Stimulated activated CD8-positive, alpha-beta memory T cell treated with anti-CD3 and anti-CD28 coated beads, Interleukin-4, amount 100 ng/mL, for 4 hours (primary cell): ENCODE results near the gene LRRC56.

Experiments
- DNase-seq, 2 donors: peaks; one replicate each; pipeline ENCODE4 v3.0.0-alpha.2; 2020; ENCODE audit warnings: low read depth in 2 of 2, low spot score in 1 of 2

Gene LRRC56

DNA sequence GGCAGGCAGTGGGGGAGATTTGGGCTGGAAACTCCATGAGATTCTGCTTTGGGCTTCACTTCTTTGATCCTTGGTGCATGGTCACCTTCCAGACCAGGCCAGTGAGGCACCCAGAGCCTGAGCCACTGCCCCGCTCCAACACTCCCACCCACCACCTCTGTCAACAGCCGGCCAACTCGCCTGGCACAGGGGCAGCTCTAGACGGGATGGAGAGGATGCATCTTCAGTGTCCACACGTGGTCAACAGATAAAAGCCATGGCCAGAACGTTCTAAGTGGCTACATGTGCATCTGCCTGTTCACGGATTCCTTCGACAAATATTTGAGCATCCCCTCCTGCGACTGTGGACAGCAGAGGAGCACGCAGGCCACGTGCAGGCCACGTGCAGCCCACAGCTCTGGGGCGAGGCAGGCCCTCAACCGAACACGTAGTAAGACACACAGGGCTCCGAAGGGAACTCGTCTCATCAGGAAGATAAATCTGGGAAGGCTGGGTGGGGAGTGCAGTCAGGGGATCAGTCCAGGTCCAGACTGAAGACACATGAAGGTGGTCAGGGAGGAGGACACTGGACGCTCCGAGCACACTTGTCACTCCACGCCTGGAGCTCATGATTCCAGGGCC is 1.2 kb downstream of the LRRC56 start:
- DNase-seq, result no peak

DNA sequence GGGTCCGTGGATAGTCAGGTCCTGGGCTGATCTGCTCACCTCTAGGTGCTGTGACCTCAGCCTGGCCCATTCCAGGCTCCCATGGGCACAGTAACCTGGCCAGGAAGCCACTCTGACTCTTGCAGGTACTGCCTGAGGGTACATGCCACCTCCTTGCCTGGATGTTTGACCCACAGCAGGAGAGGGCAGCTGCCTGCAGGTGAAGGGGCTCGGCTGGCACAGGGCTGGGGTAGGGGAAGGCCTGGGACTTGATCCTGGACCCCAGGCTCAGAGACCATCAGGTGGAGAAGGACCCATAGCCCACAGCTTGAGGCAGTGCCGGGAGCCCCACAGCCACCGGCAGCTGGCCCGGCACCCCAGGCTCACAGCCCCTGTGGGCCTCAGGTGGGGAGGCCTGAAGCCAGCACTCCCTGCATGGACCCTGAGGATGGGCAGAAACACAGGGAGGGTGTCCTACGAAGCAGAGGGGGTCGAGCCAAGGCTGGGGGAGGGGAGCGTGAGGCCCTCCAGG is 2.7 kb downstream of the LRRC56 start:
- DNase-seq, result no peak

DNA sequence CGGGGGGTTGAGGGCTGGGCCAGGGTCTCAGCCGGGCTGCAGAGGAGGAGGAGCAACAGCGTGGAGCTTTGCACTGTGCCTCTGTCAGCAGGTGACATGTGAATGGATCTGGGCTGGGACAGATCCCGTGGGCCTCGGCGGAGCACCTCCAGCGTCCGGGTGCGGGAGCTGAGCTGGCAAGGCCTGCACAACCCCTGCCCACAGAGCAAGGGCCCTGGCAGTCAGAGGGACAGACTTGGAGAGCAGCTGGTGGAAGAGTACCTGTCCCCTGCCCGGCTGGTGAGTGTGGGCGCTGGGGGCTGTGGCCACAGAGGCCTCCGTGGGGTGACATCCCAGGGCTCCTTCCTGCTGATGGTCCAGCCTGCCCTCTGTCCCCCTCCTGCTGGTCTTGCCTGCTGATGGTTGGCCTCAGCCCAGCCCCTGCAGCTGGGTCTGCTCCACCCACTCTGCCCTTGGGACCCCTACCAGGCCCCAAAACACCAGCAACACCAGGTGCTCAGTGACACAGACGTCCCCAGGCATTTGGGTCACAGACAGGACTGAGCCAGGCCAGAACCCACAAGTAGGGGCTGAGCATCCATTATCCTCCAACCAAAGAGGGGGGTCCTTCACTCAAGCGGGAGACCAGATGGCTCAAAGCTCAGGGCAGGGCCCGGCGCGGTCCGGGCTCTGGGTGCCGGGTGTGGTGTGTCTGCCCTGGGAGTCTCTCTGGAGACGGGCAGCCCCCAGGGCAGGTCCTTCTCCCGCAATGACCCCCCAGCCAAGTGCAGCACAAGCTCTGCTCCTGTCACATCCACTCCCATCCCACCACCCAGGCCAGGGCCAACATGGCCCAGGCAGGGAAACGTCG is 3.5 kb downstream of the LRRC56 start:
- no peak for DNase-seq

DNA sequence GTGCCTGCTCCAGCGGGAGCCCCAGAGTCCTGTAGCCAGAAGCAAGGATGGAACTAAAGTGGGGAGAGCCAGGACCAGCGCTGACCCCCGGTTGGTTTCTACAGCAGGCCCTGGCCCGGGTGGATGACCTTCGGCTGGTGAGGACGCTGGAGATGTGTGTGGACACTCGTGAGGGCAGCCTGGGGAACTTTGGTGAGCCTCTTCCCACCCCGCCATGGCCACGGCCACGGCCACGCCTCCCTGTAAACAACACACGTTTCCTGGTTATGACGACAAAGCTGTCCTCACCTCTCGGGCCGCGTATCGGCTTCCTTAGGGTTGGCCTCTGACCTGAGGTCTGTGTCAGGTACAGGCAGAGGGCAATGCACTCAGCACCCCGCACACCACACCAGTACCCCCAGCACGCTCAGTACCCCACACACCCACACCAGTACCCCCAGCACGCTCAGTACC is 4.1 kb downstream of the LRRC56 start:
- no peak for DNase-seq

DNA sequence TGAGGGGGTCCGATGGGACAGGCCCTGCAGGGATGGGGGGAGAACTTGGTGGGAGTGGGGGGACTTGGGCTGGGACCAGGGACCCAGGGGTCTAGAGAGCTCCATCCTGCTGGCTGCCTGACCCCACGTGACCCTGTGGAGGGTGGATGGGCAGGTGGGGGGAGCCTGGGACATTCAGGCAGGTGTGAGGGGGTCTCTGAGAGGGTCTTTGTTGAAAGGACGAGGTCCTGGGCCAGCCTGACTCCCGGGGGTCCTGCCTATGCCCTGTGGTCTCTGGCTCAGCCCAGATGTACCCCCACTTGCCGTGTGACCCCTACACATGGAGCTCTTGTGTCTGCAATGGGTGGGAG is 7.5 kb downstream of the LRRC56 start:
- no peak for DNase-seq

DNA sequence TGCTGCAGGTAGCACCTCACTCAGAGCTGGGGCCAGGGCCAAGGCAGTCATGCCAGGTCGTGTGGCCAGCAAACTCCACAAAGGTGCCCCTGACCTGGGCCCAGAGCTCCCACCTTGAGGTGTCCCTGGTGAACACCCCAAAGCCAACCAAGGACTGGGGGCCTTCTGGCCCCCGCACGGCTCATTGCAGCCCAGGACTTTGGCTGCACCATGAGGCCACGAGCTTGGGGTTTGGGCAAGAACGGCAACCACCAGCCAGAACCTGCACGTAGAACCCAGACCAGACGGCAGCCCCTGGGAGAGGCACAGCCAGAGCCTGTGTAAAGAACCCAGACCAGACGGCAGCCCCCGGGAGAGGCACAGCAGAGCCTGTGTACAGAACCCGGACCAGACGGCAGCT is 7.8 kb downstream of the LRRC56 start:
- no peak for DNase-seq

DNA sequence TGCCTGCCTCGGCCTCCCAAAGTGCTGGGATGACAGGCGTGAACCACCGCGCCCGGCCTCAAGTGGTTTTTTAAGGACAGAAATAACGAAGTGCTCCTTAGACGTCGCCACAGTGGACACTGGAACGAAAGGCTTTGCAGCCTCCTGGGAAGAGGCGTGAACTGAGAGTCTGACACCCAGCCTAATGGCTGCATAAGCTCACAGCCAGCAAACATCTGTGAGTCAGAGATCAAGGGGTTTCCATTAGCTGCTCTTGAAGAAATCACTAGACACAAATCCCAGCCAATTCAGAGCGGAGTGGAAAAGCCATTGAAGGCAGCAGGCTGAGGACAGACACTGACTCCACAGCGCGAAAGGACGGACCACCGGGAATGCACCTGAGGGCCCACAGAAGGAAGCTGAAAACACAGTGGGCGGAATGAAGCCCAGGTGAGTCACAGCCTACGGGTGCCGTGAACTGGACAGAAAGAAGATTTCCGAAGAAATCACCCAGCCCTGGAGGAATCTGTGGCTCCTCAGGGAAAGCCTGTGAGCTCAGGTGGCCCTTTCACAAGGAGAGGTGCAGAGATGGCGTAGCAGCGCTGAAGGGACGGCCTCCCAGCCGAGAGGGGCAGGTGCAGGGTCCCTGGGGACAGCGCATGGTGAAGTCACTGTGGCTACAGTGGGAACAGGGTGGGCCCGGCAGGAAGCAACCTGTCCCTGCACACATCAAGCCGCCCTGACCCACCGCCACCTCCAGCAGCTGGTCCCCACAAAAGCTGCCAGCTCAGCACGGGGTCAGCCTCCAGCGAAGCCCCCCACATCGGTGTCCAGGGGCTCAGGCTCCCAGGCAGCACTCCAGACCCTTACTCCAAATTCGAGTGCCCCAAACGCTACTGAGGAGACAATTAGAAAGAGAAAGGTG is 11.6 kb downstream of the LRRC56 start:
- DNase-seq, result no peak

DNA sequence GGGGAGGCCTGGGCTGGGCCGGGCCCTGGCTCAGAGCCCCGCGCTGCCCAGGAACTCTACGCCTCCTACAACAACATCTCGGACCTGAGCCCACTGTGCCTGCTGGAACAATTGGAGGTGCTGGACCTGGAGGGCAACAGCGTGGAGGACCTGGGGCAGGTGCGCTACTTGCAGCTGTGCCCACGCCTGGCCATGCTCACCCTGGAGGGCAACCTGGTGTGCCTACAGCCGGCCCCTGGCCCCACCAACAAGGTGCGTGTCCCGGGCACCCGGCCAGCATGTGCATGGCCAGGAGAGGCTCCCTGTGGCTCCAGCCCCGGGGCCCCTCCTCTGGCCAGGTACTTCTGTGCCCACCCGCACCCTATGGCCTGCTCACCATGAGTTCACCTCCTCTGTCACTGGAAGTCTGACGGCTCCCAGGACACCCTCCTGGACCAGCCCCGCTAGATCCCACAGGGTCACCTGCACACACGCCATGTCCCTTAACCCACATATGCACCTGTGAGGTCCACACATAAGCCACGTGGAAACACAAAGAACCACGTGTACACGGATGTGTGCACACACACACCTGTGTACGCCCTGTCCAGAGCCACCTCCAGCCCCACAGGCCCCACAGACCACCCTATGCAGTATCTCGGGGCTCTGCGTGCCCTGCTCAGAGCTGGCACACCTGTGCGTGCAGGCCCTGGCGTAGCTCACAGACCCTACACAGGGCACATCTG is 12.9 kb downstream of the LRRC56 start:
- no peak for DNase-seq

DNA sequence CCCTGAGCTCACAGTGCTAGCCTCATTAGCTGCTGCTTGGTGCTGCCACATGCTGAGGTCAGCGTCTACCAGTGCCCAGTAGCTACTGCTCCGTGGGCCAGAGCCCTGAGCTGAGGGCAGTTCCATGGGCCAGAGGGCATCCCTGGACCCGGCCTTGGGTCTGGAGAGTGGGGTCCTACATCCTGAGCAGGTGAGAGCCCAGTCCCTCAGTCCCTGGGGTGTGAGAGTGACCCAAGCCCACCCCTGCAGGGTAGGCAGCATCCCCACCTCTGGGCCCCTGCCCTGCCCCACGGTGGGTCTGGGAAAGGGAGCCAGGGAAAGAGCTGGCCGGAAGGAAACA is 13.4 kb downstream of the LRRC56 start:
- DNase-seq, result no peak

DNA sequence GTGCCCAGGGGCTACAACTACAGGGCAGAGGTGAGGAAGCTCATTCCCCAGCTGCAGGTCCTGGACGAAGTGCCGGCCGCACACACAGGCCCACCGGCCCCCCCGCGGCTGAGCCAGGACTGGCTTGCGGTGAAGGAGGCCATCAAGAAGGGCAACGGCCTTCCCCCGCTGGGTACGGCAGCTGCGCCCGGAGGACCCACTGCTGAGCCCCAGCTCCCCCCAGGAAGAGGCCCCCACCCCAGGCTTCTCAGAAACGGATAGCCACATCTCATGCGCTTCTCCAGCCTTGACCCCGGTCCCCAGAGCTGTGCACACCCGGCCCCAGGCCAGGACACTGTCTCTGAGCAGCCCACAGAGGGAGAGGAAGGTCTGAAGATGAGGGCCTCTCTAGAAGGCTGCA is 13.8 kb downstream of the LRRC56 start:
- DNase-seq, result no peak

DNA sequence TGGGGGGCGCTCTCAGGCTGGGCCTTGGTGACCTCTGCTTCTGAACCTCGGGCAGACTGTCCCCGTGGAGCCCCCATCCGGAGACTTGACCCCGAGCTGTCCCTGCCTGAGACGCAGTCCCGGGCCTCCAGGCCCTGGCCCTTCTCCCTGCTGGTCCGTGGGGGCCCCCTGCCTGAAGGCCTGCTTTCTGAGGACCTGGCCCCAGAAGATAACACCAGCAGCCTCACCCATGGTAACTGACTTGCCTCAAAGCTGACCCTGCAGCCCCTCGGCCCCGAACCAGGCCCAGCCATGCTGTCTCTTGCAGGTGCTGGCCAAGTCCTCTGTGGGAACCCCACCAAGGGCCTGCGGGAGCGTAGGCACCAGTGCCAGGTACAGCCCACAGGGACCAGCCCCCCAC is 14.3 kb downstream of the LRRC56 start:
- DNase-seq, result no peak

DNA sequence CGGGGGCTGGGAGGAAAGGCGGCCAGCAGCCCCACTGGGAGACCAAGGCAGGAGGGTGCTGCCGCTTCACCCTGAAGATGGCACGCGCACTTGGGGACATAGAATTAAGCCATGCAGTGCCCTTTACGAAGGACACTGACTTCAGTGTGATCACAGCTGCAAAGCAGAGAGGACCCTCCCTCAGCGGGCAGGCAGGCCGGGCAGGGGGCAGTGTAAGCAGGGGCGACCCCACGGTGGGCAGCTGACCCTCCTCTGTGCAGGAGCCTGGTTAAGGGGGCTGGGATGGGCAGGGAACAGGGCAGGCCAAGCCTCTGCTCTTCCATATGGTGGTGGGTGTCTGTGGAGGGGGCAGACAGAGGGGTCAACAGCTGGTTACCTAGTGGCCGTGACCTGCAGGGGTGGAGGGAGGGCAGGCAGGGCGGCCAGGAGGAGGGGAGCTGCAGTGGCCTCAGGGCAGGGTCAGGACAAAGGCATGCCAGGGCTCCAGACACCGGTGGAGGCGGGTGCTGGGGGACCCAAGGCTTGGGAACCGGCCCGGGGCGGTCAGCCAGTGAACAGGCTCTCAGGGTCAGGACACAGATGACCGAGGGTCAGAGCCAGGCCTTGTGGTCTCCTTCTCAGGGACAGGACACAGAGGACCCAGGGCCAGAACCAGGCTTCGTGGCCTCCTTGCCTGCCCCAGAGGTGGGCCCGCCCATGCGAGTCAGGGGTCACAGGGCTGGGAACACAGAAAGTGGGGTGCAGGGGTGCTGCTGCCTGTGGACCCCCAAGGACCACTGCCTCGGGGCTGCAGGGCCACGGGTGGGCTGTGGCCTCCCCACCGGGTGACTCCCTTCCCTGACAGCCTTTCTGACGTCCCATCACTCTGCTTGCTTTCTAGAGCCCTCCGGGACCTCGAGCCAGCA is 16.0 kb downstream of the LRRC56 start:
- no peak for DNase-seq

DNA sequence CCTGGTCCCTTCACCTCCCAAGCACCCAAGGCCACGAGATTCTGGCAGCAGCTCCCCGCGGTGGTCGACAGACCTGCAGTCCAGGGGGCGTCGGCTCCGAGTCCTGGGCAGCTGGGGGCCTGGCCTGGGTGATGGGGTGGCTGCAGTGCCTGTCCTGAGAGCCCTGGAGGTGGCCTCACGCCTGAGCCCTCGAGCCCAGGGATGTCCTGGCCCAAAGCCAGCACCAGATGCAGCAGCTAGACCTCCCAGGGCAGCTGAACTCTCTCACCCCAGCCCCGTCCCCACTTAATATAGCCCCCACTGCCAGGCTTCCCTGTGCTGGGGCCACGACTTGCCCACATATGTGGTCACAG is 16.6 kb downstream of the LRRC56 start:
- no peak for DNase-seq

DNA sequence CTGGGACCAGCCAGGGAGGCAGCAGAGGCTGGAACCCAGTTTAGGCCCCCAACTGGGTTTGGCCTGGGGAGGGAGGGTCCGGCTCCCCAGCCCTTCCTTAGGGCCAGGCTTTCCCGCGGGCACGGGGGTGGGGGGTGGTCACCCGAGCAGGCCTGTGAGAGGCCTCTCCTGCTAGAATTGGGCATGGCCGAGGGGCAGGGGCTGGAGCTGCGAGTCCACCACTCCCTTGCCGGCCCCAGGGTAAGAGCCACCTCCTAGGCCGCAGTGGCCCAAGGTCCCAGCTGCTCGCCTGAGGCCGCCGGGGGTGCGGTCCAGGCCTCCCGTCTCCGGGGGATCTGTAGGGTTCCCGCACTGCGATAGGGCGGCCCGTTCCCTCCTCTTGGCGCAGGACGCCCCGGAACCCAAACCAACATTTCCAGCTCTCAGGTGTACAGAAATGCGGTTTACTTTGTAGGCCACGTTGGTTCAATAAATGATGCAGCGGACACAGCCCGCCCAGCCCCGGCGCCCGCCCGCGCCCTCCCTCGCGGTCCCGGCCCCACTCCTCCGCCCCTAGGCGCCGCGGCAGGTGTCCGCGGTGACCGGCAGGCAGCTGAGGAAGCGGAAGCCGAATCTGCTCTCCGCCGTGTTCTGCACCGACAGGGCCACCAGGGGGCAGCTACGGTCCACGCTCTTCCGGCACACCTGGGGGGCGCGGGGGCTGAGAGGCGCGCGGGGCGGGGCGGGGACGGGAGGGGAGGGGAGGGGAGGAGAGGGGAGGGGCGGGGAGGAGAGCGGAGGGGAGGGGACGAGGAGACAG is 17.3 kb downstream of the LRRC56 start:
- DNase-seq, result peak in 1 of 2 donors; percentile 60

DNA sequence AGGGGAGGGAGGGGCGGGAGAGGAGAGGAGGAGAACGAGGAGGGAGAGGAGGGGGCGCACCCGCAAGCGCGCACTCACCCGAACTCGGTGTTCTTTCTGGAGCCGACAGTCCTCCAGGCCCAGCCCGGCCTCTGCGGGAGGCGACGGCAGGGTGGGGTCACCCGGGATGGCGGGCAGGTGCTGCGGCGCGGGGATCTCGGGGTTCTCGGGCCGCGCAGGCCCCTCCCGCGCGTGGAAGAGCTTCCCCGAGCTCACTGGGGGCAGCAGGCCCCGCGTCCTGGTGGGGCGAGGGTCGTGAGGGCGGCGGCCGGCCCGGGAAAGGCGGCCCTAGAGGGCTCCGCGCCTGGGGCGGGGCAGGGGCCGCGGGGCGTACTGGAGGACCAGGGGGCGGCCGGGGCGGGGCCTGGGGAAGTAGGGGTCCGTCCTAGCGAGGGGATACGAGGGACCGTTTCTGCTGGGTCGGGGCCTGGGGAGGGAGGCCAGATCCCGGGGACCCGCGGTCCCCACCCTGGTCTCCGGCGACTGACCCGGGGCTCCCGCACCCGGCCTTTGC is 18.0 kb downstream of the LRRC56 start:
- DNase-seq, result no peak

DNA sequence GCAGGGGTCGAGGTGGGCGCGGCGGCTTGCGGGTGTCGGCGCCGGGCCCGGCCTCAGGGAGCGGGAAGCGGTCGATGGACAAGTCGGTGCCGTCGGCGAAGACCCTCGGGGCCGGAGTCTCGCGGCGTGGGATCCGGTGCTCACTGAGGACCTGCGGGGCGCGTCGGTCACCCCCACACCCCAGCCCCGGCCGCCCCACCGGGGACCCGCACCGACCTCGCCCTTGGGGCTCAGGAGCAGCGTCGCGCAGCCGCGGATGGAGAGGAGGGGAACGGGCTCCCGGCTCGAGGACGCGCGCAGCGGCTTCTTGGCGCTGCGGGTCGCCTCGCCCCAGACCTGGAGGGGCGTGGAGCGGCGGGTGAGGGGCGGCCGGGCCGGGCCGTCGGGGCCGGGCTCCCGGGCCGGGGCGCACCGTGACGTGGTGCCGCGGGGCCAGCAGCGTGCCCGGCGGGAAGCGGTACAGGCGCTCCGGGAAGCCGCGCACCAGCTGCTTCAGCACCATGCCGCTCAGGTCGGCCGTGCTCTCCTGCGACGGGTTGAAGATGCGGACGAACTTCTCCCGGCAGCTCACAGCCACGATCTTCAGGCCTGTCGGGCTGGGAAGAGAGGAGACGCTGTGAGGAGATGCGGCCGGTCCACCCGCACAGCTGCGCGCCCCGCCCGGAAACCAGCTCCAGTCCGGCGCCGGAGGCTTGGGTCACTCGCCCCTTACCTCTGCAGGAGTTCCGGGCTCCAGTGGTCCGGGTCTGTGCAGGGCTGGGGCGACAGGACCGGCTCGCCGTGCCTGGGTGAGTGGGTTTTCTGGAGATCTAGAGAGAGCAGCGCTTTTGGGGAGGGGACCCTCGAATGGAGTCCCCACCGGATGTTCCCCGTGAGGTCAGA is 18.7 kb downstream of the LRRC56 start:
- DNase-seq, result no peak

DNA sequence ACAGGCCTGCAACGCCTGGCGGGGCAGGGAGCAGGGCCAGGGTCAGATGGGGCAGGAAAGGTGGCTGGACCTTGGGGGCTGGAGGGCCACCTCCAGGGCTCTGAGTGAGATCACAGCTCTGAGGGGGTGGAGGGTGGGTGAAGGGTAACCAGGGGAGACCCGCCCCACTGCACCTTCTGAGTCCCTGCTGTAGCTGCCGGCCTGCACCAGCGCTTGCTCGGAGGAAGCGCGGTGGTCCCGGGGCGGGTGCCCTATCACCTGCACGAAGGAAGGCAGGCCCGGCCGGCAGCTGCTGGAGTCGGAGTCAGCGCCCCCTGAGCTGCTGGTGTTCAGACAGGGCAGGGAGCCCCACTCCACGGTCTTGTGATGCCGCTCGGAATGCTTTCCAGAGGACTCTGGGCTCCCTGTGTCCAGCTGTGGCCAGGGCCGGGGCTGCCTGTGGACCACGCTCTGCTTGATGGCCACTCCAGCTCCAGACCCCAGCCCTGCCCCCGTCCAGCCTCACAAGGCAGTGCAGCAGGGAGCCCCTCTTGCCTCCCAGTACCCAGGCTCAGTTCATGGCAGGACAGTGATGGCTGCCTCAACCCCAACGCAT is 19.4 kb downstream of the LRRC56 start:
- no peak for DNase-seq
